GM18502 (cell line): ENCODE data around the gene DMKN.

Experiments
- ATAC-seq: cut with Tn5 transposase; IDR thresholded peaks from one replicate; pipeline ENCODE4 v1.9.1; 2021; ENCODE audit warnings: mild to moderate bottlenecking; ENCODE audit not compliant: unreplicated experiment, poor library complexity

DMKN gene

DNA sequence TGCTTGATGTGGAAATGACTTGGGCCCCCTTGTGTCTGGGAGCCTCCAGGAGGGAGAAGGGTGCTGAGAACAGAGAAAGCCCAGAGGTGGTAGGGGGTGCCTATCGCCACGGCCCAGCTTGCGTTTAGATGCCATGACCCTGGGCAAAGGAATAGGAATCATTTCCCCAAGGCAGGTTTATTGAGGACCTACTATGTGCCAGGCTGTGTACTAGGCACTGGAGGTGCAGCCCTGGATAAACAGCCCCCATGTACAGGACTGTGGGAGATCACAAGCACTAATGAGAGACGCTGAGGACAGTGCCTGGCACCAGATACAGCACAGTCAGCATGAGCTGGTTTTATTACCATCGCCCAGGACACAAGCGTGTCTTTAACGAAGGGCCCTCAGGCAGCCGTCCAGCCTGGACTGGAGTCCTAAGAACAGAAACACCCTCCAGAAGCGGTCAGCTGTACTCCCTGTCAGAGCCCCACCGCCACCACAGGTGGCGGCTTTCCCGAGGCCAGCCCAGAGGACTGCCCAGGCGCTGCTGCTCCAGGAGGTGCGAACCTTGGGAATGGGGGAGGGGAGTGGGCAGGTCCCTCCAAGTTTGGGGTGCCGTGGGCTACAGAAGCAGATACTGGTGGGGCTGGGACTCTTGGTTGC, 36.6 kb upstream of the DMKN start:
- ATAC-seq, result no peak

GRCh38 chr19:35549174-35549788, 35.8 kb upstream of the DMKN start:
- ATAC-seq, result no peak

- no peak for ATAC-seq
Measured at GRCh38 chr19:35546532-35546931, 33.1 kb upstream of the DMKN start.

GRCh38 chr19:35545855-35546381, 32.5 kb upstream of the DMKN start:
- ATAC-seq, result peak; percentile 51

- peak; percentile 87 for ATAC-seq
Measured at GRCh38 chr19:35545001-35545854, 31.8 kb upstream of the DMKN start, which contains the start of gene TMEM147. TSS of gene TMEM147 (plus strand) at chr19:35545626. CDS start at chr19:35545740, 114 bp downstream.

- no peak for ATAC-seq
Measured at GRCh38 chr19:35544110-35544802, 30.8 kb upstream of the DMKN start.

- ATAC-seq, result no peak
Measured at GRCh38 chr19:35543280-35544109, 30.0 kb upstream of the DMKN start.

DNA sequence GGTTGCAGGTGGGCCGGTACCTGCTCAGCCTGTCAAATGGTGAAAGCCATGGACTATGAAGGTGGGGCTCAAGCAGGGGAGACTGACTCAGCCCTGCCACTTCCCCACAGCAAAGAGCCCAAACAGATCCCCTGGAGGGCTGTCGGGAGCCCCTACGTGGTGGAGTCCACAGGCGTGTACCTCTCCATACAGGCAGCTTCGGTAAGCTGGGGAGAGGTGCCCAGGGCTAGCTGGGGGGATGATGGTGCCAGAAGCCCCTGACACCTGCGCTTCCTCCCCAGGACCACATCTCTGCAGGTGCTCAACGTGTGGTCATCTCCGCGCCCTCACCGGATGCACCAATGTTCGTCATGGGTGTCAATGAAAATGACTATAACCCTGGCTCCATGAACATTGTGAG, 28.8 kb upstream of the DMKN start:
- no peak for ATAC-seq

- ATAC-seq, result no peak
Measured at GRCh38 chr19:35540356-35540927, 27.0 kb upstream of the DMKN start.

DNA sequence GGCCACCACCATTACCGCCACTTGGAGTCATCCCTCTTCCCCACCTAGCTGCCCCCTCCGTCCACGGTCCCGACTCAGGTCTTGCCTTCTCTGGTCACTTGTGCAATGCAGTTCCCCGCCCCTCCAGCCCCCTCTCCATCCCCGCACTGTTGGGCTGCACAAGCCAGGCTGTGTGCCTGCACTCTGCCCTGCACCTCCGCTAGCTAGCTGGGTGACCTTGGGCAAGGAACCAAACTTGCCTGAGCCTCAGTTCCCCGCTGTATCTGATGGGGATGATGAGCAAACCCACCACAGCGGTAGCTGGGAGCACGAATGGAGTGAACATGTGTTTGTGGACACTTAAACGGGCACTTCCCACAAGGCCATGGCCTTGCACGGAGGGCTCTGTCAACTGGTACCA, 26.4 kb upstream of the DMKN start:
- no peak for ATAC-seq

DNA sequence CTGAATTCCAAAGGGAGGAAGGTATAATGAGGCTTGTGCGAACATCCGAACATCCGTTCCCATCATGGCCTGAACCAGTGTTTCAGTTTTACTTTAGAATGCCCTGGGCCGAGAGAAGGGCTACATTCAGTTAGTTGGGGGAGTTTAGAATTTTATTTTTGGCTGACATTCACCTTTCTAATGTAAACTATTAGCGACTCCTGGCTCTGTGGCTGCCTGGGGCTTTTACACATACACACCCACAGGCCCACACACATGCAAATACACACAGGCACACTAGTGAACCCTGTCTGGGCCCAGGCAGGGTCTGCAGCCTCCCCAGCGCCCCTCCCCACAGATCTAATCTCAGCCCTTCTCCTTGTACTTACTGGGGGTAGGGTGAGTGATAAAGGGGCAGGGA, 25.9 kb upstream of the DMKN start:
- no peak for ATAC-seq

DNA sequence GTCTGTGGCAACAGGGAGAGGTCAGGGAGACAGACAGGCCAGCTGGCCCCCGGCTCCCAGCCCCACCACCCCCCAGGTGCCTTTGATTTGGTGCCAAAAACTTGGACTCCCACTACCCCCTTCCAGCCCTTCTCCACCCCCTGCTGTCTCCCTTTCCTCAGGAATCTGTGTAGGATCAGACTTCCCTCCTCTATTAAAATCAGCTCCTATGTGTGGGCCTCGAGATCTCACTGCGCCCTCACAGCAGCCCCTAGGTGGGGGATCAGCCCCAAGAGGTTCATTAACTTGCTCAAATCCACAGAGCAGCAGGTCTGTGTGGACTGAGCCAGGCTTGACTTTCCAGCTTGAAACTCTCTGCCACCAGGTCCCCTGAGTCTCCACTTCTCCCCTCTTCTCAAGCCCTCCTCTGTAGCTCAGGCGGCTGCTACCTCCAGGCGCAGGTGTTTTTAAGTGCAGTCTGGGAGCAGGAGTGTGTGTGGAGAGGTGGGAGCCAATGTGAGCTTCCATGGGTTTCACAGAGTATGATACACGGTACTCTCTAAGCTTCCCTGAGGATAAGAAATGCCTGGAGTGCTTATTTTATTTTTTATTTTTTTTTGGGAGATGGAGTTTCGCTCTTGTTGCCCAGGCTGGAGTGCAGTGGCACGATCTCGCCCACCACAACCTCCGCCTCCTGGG, 21.5 kb upstream of the DMKN start:
- no peak for ATAC-seq

- ATAC-seq, result no peak
Measured at GRCh38 chr19:35533822-35534392, 20.5 kb upstream of the DMKN start.

GRCh38 chr19:35533201-35533821, 19.9 kb upstream of the DMKN start, which contains the start of gene GAPDHS:
TSS of gene GAPDHS (plus strand) at chr19:35533456. CDS start at chr19:35533528, 72 bp downstream.
- no peak for ATAC-seq

DNA sequence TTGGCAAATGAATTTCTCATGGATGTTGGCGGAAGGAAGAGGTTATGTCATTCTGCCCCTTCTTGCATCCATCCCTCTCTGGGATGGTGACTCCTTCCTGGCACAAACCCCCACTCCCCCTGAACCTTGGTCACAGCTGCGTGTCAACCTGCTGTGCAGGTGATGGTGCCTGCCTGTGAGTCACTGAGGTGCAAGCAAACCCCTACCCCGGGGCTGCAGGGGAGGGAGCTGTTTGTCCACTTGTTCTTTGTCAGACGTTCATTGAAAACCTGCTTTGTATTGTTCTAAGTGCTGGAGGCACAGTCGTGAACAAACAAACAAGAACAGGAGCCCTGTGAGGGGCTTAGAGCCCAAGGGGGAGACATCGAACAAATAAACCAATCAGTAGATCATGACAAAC, 17.8 kb upstream of the DMKN start:
- no peak for ATAC-seq

DNA sequence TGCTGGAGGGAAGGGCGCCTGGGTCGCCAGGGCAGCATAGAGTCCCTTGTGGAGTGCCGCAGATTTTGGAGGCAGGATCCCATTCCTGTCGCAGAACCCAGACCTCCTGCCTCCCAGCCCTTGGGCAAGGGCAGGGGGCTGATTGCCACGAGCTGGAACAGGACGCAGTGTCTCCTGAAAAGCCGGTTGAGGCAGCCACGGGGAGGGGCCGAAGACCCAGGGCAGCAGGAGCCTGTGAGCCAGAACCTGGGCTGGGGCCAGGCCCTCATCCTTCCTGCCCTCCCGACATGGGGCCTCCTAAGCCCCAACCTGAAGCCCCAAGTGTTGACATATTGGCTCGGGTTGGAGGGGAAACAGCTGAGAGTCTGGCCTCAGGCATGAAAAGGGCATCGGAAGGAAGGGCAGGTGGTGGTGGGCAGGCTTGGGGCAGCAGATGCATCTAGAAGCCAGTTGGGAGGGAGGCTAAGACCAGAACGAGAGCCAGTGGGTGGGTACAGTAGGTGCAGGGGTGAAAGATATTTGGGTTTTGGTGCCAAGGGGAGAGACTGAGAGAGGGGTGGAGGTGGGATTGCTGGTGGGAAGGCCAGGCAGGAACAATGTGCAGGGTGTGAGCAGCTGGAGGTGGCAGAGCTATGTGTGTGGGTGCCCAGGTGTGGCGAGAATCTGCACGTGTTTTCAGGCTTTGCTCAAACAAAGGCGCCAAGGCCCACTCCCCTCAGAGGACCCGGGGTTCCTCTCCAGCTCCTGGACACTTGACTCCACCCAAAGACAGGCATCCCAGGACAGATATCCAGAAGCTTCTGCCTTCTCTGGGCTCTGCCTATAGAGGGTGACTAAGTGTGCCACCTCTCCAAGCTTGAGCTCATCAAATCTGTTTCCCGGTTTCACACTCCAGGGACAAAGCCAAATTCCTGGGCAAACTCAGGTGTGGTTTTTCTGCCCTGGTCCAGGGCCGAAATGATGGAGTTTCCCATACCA, 16.1 kb upstream of the DMKN start:
- ATAC-seq, result no peak
